Measurements from ENCODE around the gene LIMS2.

Gene LIMS2

DNA sequence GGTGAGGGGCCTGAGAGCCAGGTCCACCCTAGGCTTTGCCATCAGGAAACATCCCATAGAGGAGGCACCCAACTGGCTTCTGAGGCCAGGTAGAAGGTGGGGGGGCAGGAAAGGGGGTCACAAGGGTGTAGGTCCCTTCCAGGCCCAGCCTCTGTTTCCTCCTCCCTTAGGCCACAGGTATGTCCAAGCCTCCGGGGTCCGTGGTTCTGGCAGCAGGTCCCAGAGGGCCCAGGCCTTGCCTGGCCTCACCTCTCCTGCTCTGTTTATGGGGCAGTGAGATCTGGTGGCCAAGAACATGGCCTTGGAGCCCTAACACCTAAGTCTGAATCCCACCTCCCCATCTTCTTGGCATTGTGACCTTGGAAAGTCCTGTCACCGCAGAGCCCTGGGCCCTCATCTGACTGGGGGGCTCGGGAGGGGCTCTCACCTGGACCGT, 51.0 kb downstream of the LIMS2 start:
- no peak for DNase-seq (ENCODE audit: low spot score)

DNA sequence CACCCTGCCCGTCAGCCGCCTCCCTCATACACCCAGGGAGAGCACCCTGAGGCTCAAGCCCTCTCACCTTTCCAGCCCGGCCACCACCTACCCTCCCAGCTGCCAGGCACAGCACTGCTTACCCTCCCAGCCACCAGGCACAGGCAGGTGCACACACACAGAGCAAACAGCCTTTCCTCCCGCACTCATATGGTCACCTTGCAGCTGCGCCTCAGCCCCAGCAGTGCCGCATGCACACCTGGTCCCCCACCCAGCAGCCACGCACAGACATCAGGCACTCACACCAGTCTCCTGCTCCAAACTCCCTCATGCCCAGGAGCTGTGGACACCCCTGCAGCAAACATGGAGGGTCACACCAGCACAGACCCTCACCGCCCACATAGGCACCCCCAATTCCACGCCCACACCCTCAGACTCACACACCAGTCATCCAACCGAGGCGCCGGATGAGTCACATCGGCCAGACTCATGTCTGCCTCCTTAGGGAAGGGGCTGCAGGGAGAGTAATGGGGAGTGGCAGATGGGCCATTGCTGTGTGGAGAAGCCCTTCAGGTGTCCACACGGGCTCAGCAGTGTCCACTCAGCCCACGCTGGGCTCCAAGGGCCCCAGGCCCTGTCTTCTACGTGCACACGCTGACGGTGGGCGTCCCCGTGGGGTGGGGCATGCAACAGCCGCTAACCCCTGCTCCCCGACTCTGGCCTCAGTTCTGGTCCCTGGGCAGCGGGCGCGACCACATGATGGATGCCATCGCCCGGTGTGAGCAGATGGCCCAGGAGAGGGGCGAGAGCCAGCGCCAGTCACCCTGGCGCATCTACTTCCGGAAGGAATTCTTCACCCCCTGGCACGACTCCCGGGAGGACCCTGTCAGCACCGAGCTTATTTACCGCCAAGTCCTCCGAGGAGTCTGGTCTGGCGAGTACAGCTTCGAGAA, 51.7 kb downstream of the LIMS2 start:
- DNase-seq (ENCODE audit: low spot score): no peak

DNA sequence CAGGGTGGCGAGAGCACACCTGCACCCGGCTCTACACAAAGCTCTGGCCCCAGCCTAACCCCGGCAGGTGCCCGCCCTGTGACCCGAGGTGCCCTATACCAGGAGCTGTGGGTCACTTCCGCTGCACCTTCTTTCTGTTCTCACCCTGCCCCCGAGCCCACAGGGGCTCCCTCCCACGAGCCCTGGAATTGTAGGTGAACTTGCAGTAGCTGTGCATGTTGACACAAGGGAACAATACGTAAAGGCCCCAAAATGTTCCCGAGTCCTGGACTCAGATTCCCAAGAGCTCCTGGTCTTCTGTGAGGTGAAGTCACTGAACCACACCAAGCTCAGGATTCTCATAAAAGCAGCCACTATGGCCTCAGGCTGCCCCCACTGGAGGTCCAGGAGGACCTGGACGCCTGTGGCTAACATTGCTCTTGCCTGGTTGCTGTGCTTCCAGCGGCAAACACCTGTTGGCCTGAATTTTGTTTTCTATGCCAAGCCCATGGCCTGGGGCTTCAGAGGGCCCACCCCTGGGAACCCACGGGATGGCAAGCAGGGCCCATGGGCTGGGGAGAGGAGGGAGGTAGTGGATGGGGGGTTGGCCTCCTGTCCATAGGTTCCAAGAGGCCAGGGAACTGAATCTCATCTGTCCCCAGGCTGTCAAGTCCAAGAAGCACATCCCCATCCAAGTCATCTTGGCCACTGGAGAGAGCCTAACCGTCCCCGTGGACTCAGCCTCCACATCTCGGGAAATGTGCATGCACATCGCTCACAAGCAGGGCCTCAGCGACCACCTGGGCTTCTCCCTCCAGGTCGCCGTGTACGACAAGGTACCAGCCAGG, 52.6 kb downstream of the LIMS2 start:
- DNase-seq (ENCODE audit: low spot score): no peak

DNA sequence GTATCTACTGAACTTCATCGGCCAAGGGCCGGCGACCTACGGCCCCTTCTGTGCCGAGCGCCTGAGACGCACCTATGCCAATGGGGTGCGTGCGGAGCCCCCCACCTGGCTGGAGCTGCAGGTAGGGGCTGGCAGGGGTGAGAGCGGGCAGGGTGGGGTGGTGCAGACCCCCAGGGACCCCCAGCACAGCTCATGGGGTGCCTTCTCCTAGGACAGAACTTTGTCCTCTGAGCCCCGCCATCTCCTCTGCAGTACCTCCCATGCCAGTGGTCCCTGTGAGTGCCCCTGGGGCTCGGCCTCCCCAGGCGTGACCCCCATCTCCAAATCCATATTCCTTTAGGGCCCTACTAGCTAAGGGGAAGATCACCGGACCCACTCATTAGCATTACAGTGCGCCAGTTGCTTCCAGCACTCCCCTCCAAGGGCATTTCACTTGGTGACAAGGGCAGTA, 53.3 kb downstream of the LIMS2 start:
- DNase-seq (ENCODE audit: low spot score): no peak

DNA sequence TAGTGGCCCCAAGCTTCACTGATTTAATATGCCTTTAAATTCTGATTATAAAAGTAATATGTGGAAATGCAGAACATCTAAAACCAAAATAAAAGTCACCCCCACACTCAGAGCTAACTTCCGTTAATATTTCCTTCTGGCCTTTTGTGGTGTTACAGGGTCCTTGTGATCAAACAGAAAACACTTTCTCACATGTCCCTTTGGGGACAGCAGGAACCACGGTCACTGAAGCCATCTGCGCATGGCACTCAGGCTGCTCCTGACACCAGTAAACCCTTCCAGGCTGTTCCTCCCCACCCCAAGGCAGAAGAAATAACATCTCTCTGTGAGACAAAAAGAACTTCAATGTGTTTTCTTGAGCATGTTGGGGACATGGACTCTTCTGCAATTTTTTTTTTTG, 54.5 kb downstream of the LIMS2 start:
- DNase-seq (ENCODE audit: low spot score): no peak

DNA sequence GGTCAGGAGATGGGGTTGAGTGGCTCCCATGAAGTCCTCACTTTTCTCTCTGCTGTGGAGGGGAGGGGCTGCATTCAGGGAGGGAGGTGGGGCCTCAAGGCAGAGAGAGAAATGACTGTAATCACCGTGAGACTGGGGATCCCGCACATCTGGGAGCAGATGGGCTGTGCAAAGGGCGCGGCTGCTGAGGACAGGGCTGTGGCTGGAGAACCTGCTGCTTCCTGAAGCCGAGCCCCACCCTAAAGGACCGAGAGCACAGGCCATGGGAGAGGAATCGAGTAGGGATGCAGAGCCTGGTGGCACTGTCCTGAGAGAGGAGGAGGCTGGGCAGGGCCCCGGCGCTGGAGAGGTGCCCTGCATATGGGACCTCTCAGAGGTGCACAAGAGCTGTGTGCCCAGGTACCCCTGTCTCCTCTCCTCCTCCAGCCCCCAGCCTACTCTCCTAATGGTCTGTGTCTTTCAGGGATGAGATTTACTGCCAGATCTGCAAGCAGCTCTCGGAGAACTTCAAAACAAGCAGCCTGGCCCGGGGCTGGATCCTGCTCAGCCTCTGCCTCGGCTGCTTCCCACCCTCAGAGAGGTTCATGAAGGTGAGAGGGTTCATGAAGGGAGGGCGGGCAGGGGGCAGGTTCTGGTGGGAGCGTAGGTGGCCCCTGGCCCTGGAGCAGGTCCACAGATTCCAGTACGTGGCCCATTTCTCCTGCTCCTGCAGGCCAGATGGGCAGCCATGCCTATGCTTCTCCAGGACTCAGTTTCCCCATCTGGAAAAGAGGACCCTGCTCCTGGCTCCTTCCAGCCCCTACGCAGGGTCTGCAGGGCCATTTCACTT, 55.2 kb downstream of the LIMS2 start:
- no peak for DNase-seq (ENCODE audit: low spot score)

DNA sequence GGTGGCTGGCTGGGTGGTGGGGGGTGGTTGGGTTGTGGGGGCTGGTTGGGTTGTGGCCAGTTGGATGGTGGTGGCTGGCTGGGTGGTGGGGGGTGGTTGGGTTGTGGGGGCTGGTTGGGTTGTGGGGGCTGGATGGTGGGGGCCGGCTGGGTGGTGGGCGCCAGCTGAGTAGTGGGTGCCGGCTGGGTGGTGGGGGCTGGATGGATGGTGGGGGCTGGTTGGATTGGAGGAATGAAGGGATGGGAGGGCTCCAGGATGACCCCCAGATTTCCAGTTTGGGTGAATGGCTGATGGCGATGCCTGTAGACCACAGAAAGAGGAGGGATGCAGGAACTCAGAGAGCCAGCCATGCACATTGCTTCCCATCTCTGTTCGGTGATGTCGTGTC, 56.1 kb downstream of the LIMS2 start:
- DNase-seq (ENCODE audit: low spot score): no peak

DNA sequence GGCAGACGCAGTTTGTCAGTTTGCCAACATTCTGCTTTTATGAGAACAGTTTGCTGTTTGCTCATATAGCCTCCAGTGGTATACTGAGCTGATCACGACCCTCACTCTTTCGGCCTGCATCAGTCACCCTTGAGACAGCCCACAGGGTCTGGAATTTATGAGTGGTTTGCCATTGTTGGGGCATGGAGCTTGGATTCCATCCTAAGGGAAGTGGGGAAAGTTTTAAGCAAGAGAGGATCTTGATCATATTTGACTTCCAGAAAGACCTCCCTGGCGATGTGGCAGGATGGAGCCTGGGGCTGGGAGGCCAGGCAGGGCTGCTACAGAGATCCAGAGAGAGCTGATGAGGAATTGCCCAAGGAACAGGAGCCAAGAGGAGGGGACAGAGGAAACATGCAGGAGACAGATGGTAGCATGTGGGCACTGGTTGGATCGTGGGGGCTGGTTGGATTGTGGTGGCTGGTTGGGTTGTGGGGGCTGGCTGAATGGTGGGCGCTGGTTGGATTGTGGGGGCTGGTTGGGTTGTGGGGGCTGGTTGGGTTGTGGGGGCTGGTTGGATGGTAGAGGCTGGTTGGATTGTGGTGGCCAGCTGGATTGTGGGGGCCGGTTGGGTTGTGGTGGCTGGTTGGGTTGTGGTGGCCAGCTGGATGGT, 56.7 kb downstream of the LIMS2 start:
- no peak for DNase-seq (ENCODE audit: low spot score)

DNA sequence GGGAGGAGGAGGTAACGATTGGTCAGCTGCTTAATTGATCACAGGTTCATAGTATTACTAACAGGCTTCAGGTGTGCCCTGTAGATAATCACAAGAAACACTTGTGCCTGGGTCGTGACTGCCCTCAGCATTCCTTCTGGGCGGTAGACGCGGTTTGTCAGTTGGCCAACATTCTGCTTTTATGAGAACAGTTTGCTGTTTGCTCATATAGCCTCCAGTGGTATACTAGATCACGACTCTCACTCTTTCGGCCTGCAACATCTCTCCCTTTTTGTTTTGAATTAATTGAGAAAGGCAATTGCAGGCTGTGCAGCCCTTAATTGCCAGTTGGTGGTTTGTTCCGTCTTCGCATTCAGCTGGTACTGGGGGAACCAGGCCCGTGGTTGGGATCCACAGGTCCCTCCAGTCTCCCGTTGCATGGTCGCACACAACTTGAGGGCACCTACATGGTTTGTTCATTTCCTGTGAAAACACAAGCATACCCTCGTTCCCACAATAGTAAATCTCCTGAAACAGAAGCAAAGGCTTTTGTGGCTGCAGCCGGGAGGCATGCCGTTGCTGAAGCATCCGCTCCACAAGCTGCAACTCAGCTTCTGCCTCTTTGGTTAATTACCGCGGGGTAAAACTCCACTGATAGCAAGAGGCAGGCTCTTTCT, 59.7 kb downstream of the LIMS2 start:
- DNase-seq (ENCODE audit: low spot score): no peak

DNA sequence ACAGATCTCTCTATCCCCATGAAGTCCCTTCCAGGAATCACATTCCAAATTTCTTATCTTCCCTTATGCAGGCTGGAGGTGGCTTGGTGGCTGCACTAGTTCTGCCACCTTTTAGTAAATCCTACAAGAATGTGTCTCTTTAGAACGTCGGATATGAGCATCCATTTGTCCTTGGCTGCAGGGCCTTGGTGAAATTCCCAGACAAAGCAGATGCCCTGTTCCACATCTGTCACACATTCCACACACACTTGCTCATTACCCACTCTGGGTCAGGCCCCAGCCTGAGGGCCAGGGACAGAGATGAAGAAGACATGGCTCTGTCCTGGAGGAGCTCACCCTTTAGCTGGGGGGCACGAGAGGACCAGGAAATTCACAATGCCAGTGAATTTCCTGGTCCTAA, 60.6 kb downstream of the LIMS2 start:
- no peak for DNase-seq (ENCODE audit: low spot score)

DNA sequence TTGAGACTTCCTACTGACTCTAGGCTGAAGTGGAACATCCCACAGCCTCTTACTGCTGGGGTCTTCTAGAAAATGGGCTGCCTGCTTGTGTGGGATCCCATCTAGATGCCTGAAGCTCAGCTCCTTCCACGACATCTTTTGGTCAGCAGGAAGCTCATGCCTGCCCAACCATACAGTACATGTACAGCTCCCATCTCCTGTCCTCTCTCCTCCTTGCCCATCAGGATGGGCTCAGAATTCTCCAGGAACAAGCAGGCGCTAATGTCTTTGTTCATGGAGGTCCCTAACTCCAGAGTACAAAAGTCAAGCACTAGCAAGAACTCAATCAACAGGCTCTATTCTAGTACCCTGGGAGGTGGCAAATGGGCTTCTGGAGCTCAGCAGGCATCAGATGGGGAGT, 61.1 kb downstream of the LIMS2 start:
- no peak for DNase-seq (ENCODE audit: low spot score)

DNA sequence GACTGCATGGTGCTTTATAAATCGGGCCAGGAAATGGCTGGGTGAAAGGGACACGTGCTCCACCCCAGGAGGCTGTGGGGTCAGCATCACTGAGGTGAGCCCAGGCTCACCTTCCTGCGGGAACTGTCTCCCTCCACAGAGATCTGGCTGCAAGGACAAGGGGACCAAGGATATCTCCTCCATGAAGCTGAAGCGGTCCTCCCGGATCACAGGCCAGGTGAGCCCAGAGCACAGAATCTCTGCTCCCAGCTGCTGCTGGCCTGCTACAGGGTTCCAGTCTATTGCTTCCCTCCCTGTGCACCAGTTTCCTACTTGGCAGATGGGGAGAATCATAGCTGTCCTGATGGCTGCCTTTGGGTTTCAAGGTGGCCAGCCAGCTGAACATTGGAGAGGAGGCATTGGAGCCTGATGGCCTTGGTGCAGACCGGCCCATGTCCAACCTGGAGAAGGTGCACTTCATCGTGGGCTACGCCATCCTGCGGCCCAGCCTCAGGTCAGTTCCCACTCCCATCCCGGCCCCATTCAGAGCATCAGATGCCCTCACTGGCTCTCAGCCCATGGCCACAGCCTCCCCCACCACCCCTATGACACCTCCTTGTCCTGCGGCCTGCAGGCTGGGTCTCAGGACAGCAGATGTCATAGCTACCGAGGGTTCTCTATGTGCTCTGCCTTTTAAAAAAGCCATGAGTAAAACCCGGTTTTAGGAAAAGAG, 63.1 kb downstream of the LIMS2 start:
- DNase-seq (ENCODE audit: low spot score): no peak

DNA sequence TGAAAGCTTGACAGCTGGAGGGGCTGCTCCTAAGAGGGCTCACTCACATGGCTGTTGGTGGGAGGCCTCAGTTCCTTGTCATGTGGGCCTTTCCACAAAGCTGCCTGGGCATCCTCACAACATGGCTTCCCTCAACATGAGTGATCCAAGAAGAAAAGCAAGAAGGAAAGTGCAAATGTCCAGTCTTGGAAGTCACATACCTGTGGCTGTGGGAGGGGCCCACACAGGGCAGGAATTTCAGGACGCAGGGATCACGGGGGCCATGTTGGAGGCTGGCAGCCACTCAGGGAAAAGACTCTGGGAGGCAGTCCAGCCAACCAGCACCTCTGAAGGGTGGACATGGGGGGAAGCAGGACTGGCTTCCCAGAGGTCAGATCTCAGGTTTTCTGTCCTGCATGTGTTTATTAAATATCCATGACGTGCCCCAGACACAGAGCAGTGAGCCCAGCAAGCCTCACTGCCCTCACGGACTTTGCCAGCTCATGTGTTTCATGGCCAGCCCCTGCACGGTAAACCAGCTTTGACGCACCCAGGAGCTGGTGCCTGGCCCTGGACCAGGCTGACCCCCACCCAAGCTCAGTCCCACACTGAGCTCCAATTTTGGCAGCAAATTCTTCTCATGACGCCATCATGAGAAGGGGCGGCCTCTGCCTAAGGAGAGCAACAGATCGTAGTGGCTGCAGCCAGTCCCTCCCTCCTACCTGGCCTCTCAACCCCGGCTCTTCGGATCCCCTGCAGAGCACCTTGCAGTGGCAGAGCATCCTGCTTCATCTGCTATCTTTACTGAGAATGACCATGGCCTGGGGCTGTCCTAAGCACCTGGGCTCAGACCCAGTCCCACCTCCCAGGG, 64.0 kb downstream of the LIMS2 start:
- no peak for DNase-seq (ENCODE audit: low spot score)

DNA sequence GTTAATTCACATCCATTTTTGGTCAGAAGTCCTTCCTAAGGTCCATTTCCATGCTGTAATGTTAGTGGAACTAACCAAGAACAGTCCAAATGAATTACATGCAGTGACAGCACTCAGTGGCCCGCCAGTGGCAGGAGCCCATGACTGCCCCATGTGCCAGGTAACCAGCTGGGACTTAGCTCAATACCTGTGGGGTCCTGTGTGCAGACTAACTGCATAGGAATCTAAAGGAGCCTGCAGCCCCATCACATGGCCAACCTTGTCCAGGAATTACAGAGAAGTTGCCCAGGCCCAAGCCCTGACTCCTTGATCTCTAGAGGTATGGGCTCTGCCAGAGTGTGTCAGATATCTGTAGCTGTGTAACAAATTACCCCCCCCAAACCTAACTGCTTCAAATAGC, 64.8 kb downstream of the LIMS2 start:
- no peak for DNase-seq (ENCODE audit: low spot score)

DNA sequence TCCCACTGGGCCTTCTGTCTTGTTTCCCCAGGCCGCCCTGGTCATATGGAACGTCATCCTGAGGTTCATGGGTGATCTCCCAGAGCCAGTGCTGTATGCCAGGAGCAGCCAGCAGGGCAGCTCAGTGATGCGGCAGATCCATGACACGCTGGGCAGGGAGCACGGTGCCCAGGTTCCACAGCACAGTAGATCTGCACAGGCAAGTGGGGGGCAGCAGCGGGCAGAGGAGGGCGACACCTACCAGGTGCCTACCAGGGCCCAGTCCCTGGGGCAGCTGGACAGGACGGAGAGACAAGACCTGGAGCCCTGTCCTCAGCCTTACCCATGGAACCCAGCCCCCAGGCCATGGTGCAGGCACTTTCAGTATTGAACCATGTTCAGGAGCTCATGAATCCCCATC, 65.5 kb downstream of the LIMS2 start:
- no peak for DNase-seq (ENCODE audit: low spot score)

DNA sequence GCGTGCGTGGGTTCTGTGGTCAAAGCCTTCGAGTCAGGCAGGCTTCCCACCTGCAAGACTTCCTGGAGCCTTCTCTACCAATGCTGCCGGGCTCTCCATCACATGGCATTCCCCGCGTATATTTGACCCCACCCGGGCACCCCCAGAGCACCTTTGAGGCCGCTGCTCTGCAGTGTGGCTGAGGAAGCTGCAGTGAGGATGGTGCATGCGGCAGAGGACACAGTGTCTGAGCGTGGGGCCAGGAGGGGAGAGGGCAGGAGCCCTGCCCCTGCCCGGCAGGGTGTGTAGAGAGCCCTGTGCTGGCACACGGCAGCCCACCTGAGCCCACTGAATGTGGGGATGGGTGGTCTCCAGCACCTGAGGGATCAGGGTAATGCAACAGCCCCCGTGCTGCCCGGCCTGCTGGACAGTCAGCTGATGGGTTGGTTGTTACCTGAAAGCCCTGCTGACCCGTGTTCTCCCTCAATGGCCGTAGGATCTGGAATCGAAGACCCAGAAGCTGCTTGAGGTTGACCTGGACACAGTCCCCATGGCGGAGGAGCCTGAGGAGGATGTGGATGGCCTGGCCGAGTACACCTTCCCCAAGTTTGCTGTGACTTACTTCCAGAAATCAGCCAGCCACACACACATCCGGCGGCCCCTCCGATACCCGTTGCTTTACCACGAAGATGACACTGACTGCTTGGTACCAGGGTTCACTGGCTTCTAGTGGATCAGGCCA, 66.1 kb downstream of the LIMS2 start:
- no peak for DNase-seq (ENCODE audit: low spot score)

DNA sequence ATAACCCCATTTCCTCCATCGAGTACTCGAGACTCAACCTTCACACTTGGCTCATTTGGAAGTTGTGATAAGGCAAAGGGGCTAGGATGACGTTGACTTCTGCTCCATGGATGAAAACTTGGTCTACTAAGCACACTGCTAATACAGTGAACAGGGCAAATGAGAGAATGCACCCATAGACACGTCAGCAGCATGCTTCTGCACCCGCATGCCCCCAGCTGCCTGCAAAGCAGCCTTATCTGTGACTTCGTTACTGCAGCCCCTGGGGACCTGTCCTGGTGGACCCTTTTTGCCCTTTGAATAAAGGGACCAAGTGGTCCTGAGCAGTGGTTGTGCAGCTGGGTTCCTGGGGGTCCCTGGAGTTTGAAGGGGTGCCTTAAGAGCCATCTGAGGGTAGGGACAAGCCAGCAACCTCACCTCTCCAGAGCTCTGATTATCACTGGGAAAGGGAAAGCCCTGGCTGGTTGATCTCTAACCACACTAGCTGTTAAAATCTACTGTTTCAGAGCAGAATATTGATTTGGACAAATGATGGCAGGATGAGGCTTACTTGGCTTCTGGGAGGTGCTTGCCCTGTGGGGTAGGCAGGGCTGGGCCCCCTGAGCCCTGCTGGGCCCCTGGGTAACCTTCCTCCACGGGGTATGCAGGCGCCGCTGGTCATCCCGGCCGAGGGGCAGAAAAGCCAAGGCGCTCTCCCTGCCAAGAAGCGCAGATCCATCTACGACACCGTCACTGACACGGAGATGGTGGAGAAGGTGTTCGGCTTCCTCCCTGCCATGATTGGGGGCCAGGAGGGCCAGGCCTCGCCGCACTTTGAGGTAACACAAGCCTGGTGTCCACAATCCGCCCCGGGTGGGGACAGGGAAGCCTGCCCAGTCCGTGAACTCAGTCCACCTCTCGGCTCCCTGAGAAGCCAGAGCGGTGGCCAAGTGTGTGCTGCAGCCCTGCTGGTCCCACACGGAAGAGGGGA, 67.0 kb downstream of the LIMS2 start:
- DNase-seq (ENCODE audit: low spot score): no peak
